ENCODE data around the gene BTBD3.
A peak's percentile ranks its signal among the peaks of the same experiment; 100 is the strongest.

BTBD3 gene

DNA sequence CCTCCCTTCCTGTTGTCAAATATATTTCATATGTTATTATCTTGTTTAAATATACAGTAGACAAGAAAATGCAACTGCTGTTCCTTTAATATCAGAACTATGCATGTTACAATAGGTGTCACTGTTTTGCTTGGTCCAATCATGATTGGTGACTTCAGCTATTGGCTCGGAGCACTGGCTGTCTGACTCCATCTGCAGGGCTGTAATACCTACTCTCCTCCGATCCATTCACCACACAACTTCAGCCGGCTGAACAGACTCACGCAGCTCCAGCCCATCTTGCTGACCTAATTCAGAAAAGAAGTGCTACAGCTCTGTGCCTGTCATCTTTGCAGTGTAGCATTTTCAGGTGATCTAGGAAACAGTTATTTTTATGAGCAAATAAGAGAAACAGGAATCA, at the start of gene BTBD3:
TSS of gene BTBD3 (plus strand) at position 231 of the 400 bp plus-strand sequence. CDS start 383 bp downstream, outside the sequence.
- DNase-seq = no peak

- DNase-seq = no peak
These were observed 48.1 kb upstream of the BTBD3 start for GRCh38 chr20:11869641-11870040.

- no peak for DNase-seq
These were observed 47.3 kb upstream of the BTBD3 start for GRCh38 chr20:11870411-11870810.

DNA sequence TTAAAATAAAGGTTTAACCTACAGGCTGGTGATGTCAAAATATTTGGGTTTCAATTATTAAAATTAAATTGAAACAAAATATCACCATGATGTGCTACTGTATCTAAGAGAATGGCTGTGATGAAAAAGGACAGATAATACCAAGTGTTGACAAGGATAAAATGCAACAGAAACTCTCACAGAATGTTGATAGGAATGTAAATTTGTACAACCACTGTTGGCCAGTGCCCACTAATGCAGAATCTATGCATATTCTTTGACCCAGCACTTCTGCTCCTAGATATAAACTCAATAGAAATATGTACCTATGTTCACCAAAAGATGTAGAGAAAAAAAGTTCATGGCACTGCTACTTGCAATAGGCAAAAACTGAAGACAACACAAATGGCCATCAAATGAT, 41.1 kb upstream of the BTBD3 start:
- DNase-seq = no peak

DNA sequence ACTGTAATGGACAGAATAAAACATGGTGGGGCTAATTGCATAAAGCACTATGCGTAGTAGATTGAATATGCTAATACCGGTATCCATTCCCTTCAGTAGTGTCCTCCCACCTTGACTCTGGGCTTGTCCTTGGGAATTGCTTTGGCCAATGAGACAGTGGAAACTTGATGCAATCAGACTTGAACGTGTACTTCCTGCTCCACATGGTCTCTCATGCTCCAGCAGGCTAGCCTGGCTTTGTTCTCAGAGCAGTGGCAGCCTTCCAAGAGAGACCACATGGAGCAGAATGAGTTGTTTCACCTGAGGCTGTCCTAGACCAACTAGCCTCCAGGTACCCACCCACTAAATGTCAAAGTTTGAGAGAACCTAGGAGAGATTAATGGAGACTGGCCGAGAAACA, 37.0 kb upstream of the BTBD3 start:
- DNase-seq = no peak

DNA sequence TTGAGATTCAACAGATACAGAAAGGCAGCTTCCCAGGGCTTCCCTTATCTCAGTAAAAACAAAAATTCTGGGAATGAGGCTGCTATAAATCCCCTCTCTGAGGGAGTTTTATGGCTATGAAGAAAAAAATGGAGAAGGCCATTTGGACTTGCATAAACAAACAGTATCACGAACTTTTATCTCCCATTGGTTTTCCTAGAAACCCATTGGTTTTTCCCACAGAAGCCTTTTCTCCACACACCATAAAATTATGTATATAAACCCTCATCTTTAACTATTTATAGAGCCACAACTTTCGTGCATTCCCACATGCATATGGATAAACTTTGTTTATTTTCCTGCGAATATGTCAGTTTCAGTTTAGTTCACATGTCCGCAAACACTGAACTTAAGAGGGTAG, 36.2 kb upstream of the BTBD3 start:
- DNase-seq = no peak

GRCh38 chr20:11882651-11883050, 35.0 kb upstream of the BTBD3 start:
- no peak for DNase-seq

DNA sequence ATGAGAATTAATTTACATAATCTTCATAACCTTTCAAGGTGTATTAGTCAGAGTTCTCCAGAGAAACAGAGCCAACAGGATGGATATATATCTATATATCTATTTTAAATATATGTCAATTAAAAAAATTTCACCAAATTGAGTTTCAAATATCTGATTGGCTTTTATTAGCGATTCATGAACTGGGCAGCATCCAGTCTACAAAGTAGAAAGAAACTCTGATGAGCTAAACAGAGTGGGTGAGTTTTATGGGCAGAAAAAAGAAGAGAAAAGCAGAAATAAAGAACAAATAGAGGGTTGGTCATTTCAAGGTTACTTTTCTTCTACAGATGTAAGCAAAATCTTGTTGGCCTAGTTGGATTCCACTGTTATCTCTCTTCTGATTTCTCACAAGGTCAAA, 29.0 kb upstream of the BTBD3 start:
- no peak for DNase-seq

DNA sequence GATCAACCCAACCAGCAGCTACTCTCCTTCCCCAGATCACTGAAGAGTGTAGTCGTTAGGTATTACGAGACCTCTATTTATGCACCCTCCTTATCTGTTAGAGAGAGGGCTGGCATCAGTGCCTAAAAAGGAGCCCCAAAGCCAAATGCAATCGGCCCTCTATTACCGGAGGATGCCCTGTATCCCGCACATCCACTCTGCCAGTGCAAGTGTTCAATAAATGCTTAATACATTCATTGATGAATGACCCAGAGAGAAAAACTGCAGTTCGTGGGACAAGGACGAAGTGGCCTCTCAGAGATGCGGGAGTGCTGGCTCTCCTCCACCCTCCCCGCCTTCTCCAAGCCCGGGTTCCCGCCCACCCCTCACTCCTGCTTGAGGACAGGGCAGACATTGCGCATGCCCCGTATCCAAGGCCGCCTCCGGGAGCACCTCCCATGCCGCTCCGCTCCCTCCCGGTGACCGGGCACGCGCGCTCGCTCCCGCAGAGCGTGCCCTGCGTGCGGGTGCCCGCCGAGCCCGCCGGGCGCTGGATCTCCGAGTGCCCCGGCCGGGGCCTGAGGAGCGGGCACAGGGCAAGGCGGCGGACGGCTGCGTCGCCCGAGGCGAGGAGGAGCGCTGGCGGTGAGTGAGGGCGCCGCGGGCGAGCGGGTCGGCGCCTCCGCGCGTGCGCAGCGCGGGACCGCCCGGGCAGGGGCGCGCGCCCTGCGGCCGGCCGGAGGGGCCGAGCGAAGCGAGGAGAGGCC, 27.2 kb upstream of the BTBD3 start:
- DNase-seq = peak; percentile 32 to 58

DNA sequence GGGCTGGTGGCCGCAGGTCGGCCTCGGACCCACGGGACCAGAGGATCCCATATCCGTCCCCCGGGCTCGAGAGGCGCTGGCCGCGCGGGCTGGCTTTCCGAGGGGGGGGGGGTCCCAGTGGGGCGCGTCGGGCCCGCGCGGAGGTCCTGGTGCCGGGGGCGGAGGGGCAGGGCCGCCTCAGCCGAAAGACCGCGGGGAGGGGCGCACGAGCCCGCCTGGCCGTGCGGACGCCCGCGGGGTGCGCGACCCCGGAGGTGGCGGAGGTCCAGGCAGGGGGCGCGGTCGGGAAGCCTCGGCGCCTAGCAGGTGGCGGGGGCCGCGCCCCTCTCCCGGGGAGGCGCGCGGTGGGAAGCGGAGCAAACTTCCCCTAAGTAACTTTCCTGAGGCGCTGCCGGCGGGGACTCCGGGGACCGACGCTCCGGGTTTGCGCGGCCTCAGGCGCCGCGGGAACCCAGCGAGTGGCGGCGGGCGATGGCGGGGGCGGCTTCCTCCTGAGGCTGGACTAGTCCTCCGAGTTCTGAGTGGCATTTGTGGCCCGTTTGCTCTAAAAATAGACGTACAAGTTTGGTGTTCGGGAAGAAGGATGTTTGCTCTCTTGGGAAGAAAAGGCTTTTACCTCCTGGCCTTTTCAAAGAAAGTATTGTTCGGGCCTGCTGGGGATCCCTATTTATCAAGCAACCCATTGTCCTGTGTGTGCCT, 26.5 kb upstream of the BTBD3 start:
- DNase-seq = peak in 1 of 2 donors; percentile 15

GRCh38 chr20:11891776-11892545, 25.7 kb upstream of the BTBD3 start:
- peak; percentile 10 to 40 for DNase-seq

- no peak for DNase-seq
These were observed 23.6 kb upstream of the BTBD3 start for GRCh38 chr20:11894062-11894461.

GRCh38 chr20:11895861-11896387, 21.8 kb upstream of the BTBD3 start:
- DNase-seq = no peak

DNA sequence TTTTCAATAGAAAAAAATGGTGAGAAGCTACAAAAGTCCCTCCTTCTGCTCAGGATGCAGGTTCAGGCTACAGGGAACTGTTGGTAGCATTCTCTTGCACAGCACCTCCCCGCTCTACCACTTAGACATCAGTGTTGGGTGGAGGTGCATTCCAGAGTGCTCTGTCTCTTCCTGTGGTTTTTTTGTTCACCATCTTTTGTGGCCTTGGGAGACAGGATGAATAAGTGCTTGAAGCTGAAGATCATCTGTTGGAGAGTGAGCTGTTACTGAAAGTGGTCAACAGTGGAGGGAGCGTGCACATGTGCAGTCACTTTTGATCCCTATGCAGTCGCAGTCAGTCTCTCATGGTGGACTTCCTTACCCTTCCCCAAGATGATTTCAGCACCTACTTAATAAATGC, 16.6 kb upstream of the BTBD3 start:
- DNase-seq = no peak

GRCh38 chr20:11902285-11902697, 15.4 kb upstream of the BTBD3 start:
- no peak for DNase-seq

- no peak for DNase-seq
These were observed 12.1 kb upstream of the BTBD3 start for GRCh38 chr20:11905460-11906179.

DNA sequence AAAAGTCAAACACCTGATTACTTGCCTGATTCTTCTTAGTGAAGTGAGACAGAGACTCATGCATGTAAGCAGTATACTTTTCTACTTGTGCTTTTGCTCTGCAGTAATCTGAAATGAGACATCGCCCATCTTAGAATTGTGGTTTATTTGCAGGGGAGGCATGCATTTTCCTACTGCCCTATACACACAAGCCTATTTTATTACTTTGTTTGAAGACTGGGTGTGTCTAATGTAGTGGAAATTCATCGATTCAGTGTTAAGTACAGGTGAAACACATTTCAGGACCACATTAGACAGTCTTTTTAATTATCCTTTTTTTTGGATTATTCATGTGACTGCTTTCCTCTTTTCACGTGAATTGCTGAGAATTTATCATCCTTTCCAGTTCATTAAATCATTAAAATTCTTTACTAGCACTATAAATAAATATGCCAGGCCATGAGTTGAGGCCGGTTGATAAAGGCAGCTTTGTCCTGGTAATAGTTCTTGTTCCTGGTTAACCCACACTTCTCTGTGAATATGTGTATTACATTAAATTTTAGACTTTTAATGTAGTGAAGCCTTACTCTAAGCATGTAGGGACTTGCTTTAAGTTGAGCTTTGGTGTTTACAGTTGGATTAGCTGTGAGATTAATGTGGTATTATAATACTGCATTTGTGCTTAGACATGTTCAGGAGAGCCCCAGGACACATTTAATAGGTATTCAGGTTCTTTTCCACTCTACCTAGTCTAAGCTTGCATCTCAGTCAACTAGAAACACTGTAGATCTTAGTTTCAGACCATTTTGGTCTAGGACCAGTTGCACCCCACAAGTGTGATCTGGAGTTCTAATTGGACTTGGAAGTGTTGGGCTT, 10.8 kb upstream of the BTBD3 start:
- DNase-seq = no peak

GRCh38 chr20:11907621-11908020, 10.1 kb upstream of the BTBD3 start:
- DNase-seq = no peak

GRCh38 chr20:11912013-11912658, 5.6 kb upstream of the BTBD3 start:
- no peak for DNase-seq

DNA sequence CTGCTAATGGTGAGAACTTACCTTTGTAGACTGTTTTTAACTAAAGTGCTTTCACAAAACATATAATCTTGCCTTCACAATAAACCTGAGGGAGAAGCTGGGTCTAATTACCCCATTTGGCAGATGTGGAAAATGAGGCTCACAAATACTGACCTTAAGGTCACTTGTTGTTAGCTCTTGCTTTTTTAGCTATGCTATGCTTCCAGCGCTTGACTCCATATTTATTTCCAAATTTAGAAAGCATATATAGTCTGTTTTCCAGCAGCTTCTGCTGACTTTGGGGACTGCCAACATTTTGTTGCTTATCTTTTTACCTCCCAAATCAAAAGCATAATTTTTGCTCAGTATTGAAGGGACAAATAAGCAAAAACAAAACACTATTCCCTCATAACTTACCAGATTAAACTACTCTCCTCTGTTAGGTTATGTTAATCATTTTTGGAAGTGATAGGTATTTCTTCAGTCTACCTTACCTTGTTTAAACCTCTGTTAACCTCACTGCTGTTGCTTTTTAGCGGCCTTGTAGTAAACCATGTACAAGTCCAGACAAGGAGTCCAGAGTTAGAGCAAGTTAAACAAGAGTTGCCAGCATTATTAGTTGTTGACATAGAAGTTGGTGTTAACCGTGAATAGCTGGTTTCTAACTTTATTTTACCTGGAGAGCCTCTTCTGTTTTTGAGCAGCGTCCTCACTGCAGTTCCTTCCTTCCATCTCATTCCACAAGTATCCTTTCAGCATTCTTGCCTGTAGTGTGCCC, 4.9 kb upstream of the BTBD3 start:
- no peak for DNase-seq
